22Rv1 (cell line): ENCODE data around the gene COG2.

Source experiments
- ZFX ChIP-seq: fragments of 450-650 bp; IDR thresholded peaks from 2 replicates; pipeline ENCODE4 v1.6.1; 2017; ENCODE audit warnings: antibody characterized with exemption, borderline replicate concordance
- TF ChIP-seq, protein P1 (sequence below): fragments of 450-650 bp; IDR thresholded peaks from 2 replicates; pipeline ENCODE4 v1.5.1; 2017; ENCODE audit warnings: mild to moderate bottlenecking

DNA sequence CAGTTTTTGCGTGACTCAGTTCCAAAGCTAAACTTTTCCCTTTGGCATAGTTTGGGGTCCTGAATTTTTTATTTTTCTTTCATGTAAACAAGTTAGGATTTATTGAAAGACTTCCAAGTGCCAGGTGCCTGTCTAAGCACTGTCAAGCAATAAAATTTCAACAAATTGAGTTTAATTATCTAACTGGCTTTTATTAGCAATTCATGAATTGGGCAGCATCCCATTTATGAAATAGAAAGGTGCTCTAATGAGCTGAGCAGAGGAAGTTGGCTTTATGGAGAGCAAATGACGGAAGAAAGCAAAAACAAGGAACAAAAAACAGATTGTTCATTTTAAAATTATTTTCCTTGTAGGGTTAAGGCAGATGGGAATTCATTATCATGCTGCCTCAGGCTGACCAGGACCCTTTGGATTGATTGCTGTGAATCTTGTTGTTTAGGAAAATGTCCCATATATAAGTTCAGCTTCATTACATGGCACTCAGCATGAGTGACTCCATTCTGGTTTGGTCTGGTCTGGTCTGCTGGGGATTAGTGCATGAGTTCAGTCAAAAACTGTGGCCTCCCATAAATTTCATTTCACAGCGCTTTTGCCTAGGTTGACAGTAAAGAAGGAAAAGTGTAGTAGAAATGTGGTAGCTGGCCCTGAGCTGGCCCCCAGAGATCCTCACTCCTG, 21.5 kb upstream of the COG2 start:
- TF ChIP-seq, protein P1, sequence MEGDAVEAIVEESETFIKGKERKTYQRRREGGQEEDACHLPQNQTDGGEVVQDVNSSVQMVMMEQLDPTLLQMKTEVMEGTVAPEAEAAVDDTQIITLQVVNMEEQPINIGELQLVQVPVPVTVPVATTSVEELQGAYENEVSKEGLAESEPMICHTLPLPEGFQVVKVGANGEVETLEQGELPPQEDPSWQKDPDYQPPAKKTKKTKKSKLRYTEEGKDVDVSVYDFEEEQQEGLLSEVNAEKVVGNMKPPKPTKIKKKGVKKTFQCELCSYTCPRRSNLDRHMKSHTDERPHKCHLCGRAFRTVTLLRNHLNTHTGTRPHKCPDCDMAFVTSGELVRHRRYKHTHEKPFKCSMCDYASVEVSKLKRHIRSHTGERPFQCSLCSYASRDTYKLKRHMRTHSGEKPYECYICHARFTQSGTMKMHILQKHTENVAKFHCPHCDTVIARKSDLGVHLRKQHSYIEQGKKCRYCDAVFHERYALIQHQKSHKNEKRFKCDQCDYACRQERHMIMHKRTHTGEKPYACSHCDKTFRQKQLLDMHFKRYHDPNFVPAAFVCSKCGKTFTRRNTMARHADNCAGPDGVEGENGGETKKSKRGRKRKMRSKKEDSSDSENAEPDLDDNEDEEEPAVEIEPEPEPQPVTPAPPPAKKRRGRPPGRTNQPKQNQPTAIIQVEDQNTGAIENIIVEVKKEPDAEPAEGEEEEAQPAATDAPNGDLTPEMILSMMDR, result no peak
- no peak for TF ChIP-seq ZFX
